H9 (cell line): Measurements from ENCODE around the gene ADAMTS17. TPM values are rescaled to one million over a fixed set of nuclear protein-coding genes. Genes with fewer than 3 reads are reported as not detected.

Source experiments
- DNase-seq: peaks from one replicate; pipeline ENCODE4 v3.0.0-alpha.2; 2017
- H2AFZ ChIP-seq: one replicate; pipeline ENCODE4 v1.6.1; 2013; ENCODE audit warnings: mild to moderate bottlenecking, low read length, control low read depth, moderate library complexity
- H2AK5ac ChIP-seq: 2 replicates; pipeline ENCODE4 v1.6.1; 2013; ENCODE audit warnings: low read length, control low read depth, mixed read lengths; ENCODE audit not compliant: insufficient read length
- H2BK120ac ChIP-seq: one replicate; pipeline ENCODE4 v1.6.1; 2013; ENCODE audit warnings: low read depth, mild to moderate bottlenecking, low read length, control low read depth, inconsistent platforms; ENCODE audit not compliant: poor library complexity, severe bottlenecking
- H2BK12ac ChIP-seq: 2 replicates; pipeline ENCODE4 v1.6.1; 2013; ENCODE audit warnings: low read length, control low read depth, mixed read lengths, low read depth; ENCODE audit not compliant: insufficient read length
- H2BK15ac ChIP-seq: 2 replicates; pipeline ENCODE4 v1.6.1; 2013; ENCODE audit warnings: low read depth, low read length, control low read depth
- H2BK20ac ChIP-seq: one replicate; pipeline ENCODE4 v1.6.1; 2013; ENCODE audit warnings: low read depth, mild to moderate bottlenecking, low read length, control low read depth, inconsistent platforms; ENCODE audit not compliant: poor library complexity, severe bottlenecking
- H2BK5ac ChIP-seq: 2 replicates; pipeline ENCODE4 v1.6.1; 2013; ENCODE audit warnings: low read length, control low read depth, mixed read lengths; ENCODE audit not compliant: insufficient read length
- H3K14ac ChIP-seq: 2 replicates; pipeline ENCODE4 v1.6.1; 2013; ENCODE audit warnings: low read length, control low read depth; ENCODE audit not compliant: insufficient read depth
- H3K18ac ChIP-seq: 2 replicates; pipeline ENCODE4 v1.6.1; 2013; ENCODE audit warnings: low read depth, mild to moderate bottlenecking, mixed read lengths, low read length, control low read depth; ENCODE audit not compliant: insufficient read length
- H3K23ac ChIP-seq: 2 replicates; pipeline ENCODE4 v1.6.1; 2013; ENCODE audit warnings: low read length, control low read depth, mixed read lengths, low read depth; ENCODE audit not compliant: insufficient read length
- H3K23me2 ChIP-seq: 2 replicates; pipeline ENCODE4 v1.6.1; 2013; ENCODE audit warnings: low read depth, mild to moderate bottlenecking, mixed read lengths, low read length, control low read depth; ENCODE audit not compliant: insufficient read length, poor library complexity, severe bottlenecking
- H3K27ac ChIP-seq: 2 replicates; pipeline ENCODE4 v1.5.1; 2013; ENCODE audit warnings: low read length, control low read depth, mixed read lengths, low read depth; ENCODE audit not compliant: insufficient read length
- H3K27me3 ChIP-seq: 2 replicates; pipeline ENCODE4 v1.6.1; 2013; ENCODE audit warnings: low read length, control low read depth, inconsistent platforms; ENCODE audit not compliant: insufficient read depth
- H3K4ac ChIP-seq: 2 replicates; pipeline ENCODE4 v1.6.1; 2013; ENCODE audit warnings: low read depth, mild to moderate bottlenecking, control low read depth, inconsistent platforms, low read length, moderate library complexity
- H3K4me1 ChIP-seq: 2 replicates; pipeline ENCODE4 v1.6.1; 2013; ENCODE audit warnings: low read length, control low read depth, inconsistent platforms; ENCODE audit not compliant: insufficient read depth
- H3K4me2 ChIP-seq: 2 replicates; pipeline ENCODE4 v1.6.1; 2013; ENCODE audit warnings: low read length, control low read depth, mixed read lengths; ENCODE audit not compliant: insufficient read length, insufficient read depth
- H3K56ac ChIP-seq: 2 replicates; pipeline ENCODE4 v1.6.1; 2013; ENCODE audit warnings: low read depth, mild to moderate bottlenecking, mixed read lengths, low read length, control low read depth; ENCODE audit not compliant: insufficient read length
- H3K79me1 ChIP-seq: 2 replicates; pipeline ENCODE4 v1.6.1; 2013; ENCODE audit warnings: low read depth, mild to moderate bottlenecking, moderate library complexity, low read length, control low read depth, inconsistent platforms; ENCODE audit not compliant: insufficient read depth, poor library complexity, severe bottlenecking
- H3K79me2 ChIP-seq: 2 replicates; pipeline ENCODE4 v1.6.1; 2013; ENCODE audit warnings: low read length, control low read depth, inconsistent platforms; ENCODE audit not compliant: insufficient read depth
- H3K9ac ChIP-seq: 2 replicates; pipeline ENCODE4 v1.6.1; 2013; ENCODE audit warnings: low read length, control low read depth, mixed read lengths; ENCODE audit not compliant: insufficient read length; ENCODE audit errors: extremely low read depth
- H3K9me3 ChIP-seq: one replicate; pipeline ENCODE4 v1.6.1; 2013; ENCODE audit warnings: low read depth, low read length, inconsistent platforms; ENCODE audit not compliant: control insufficient read depth
- H3T11ph ChIP-seq: one replicate; pipeline ENCODE4 v1.6.1; 2013; ENCODE audit warnings: mild to moderate bottlenecking, low read length, control low read depth, inconsistent platforms
- H4K20me1 ChIP-seq: one replicate; pipeline ENCODE4 v1.6.1; 2013; ENCODE audit not compliant: control insufficient read depth, insufficient read length, insufficient read depth
- H4K5ac ChIP-seq: 2 replicates; pipeline ENCODE4 v1.6.1; 2013; ENCODE audit warnings: low read depth, mild to moderate bottlenecking, mixed read lengths, low read length, control low read depth; ENCODE audit not compliant: insufficient read length
- H4K8ac ChIP-seq: replicated peaks from 2 replicates; pipeline ENCODE4 v1.6.1; 2013; ENCODE audit warnings: low read length, control low read depth, mixed read lengths, low read depth; ENCODE audit not compliant: insufficient read length
- H4K91ac ChIP-seq: 2 replicates; pipeline ENCODE4 v1.6.1; 2013; ENCODE audit warnings: low read depth, mild to moderate bottlenecking, moderate library complexity, mixed read lengths, low read length, control low read depth; ENCODE audit not compliant: insufficient read length
- H3K27ac Mint-ChIP-seq, 3 experiments: 2 replicates in 2 of 3; 3 replicates in 1 of 3; pipeline ENCODE4 v1.8.0; 2020 to 2021; ENCODE audit warnings: mixed read lengths in 3 of 3, mild to moderate bottlenecking in 1 of 3, moderate library complexity in 1 of 3
- H3K27me3 Mint-ChIP-seq: 2 replicates; pipeline ENCODE4 v1.8.0; 2021; ENCODE audit warnings: low read depth, mild to moderate bottlenecking, moderate library complexity, mixed read lengths
- H3K36me3 Mint-ChIP-seq, 3 experiments: 2 replicates in 2 of 3; 3 replicates in 1 of 3; pipeline ENCODE4 v1.8.0; 2020 to 2021; ENCODE audit warnings: low read depth in 3 of 3, mixed read lengths in 3 of 3; ENCODE audit not compliant: insufficient read depth in 1 of 3
- H3K4me1 Mint-ChIP-seq, 2 experiments: 2 replicates each; pipeline ENCODE4 v1.8.0; 2020; ENCODE audit warnings: mixed read lengths in 2 of 2
- H3K4me3 Mint-ChIP-seq, 2 experiments: 2 replicates in 1 of 2; 3 replicates in 1 of 2; pipeline ENCODE4 v1.8.0; 2020 to 2021; ENCODE audit warnings: mild to moderate bottlenecking in 2 of 2, mixed read lengths in 2 of 2, moderate library complexity in 1 of 2
- H3K9me3 Mint-ChIP-seq, 2 experiments: 2 replicates in 1 of 2; 3 replicates in 1 of 2; pipeline ENCODE4 v1.8.0; 2020; ENCODE audit warnings: mild to moderate bottlenecking in 2 of 2, mixed read lengths in 2 of 2, moderate library complexity in 1 of 2
- WGBS: extraction: QIAGEN DNeasy Blood & Tissue Kit; methylation state at CpG from one replicate; pipeline ENCODE4 v1.1.7; 2013; ENCODE audit warnings: missing lambda C conversion rate, low lambda C conversion rate, mixed read lengths; ENCODE audit not compliant: insufficient read length; ENCODE audit errors: extremely low coverage; 5-methylcytosine and 5-hydroxymethylcytosine counted together
- total RNA-seq: library from RNA; stranded (reverse); gene quantifications from 2 replicates; pipeline ENCODE4 v1.2.1, GENCODE V29; 2021
- TF ChIP-seq, protein P1 (sequence below): fragments of 200-600 bp; sonication (generic); conservative IDR thresholded peaks from 3 replicates; pipeline ENCODE4 v1.8.0; 2021; ENCODE audit warnings: antibody characterized with exemption, mild to moderate bottlenecking

ADAMTS17 gene
- total RNA-seq, 1 experiment from 2014 or later, result 2.9 TPM

- H3K14ac ChIP-seq, result no peak overlapping the region
- H3K27ac ChIP-seq, result no peak overlapping the region
- no peak overlapping the region for H2BK12ac ChIP-seq
- no peaks in the 10 kb centered on the region for H3K4me1 Mint-ChIP-seq
- H2BK20ac ChIP-seq, result no peak overlapping the region
- TF ChIP-seq, protein P1, sequence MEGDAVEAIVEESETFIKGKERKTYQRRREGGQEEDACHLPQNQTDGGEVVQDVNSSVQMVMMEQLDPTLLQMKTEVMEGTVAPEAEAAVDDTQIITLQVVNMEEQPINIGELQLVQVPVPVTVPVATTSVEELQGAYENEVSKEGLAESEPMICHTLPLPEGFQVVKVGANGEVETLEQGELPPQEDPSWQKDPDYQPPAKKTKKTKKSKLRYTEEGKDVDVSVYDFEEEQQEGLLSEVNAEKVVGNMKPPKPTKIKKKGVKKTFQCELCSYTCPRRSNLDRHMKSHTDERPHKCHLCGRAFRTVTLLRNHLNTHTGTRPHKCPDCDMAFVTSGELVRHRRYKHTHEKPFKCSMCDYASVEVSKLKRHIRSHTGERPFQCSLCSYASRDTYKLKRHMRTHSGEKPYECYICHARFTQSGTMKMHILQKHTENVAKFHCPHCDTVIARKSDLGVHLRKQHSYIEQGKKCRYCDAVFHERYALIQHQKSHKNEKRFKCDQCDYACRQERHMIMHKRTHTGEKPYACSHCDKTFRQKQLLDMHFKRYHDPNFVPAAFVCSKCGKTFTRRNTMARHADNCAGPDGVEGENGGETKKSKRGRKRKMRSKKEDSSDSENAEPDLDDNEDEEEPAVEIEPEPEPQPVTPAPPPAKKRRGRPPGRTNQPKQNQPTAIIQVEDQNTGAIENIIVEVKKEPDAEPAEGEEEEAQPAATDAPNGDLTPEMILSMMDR, result no peak
- H3K27me3 ChIP-seq, result no peaks in the 10 kb centered on the region
- no peak overlapping the region for H2AFZ ChIP-seq
- no peak overlapping the region for H3K4ac ChIP-seq
- no peak overlapping the region for H2BK15ac ChIP-seq
- H3T11ph ChIP-seq, result no peak overlapping the region
- H3K9me3 ChIP-seq, result no peaks in the 10 kb centered on the region
- no peaks in the 10 kb centered on the region for H3K9me3 Mint-ChIP-seq
- no peak overlapping the region for H2AK5ac ChIP-seq
- H3K79me1 ChIP-seq, result no peaks in the 10 kb centered on the region
- H3K23me2 ChIP-seq, result no peaks in the 10 kb centered on the region
- H3K56ac ChIP-seq, result no peak overlapping the region
- H3K79me2 ChIP-seq, result no peaks in the 10 kb centered on the region
- H3K18ac ChIP-seq, result no peak overlapping the region
- H4K20me1 ChIP-seq, result no peaks in the 10 kb centered on the region
- no peak overlapping the region for H3K4me2 ChIP-seq
- no CpG with 5 or more reads among the region's 2 CpGs for WGBS
- no peaks in the 10 kb centered on the region for H3K4me1 ChIP-seq
- H4K8ac ChIP-seq, result no peak overlapping the region
- peaks cover 6% of the 10 kb centered on the region for H3K27me3 Mint-ChIP-seq
- H3K4me3 Mint-ChIP-seq, result no peak overlapping the region
- H2BK5ac ChIP-seq, result no peak overlapping the region
- H3K9ac ChIP-seq, result no peak overlapping the region
- H4K5ac ChIP-seq, result no peak overlapping the region
- no peak overlapping the region for H3K23ac ChIP-seq
- no peak for DNase-seq
- no peaks in the 10 kb centered on the region for H3K36me3 Mint-ChIP-seq
- no peak overlapping the region for H3K27ac Mint-ChIP-seq
- H2BK120ac ChIP-seq, result no peak overlapping the region
- H4K91ac ChIP-seq, result no peak overlapping the region
These were observed 303.9 kb downstream of the ADAMTS17 start for GRCh38 chr15:100037901-100038300.
